GM12878 (cell line): ENCODE measurements around the gene FASN.
A peak's percentile ranks its signal among the peaks of the same experiment; 100 is the strongest.

Source experiments
- SP1 ChIP-seq: IDR thresholded peaks from one replicate; pipeline ENCODE4 v1.6.1; 2011; ENCODE audit warnings: low read depth, low read length
- ZBED1 ChIP-seq: IDR thresholded peaks from 2 replicates; pipeline ENCODE4 v1.6.1; 2016; ENCODE audit warnings: borderline replicate concordance
- TF ChIP-seq, protein P1 (sequence below), 3 experiments: IDR thresholded peaks in 2 of 3; conservative IDR thresholded peaks in 1 of 3; 2 replicates each; pipeline ENCODE4 v1.5.1; 2011; ENCODE audit warnings: low read depth in 3 of 3, low read length in 3 of 3, mild to moderate bottlenecking in 3 of 3, control low read depth in 2 of 3, moderate library complexity in 2 of 3, inconsistent platforms in 1 of 3, mixed read lengths in 1 of 3; ENCODE audit not compliant: control insufficient read depth in 2 of 3, insufficient read depth in 1 of 3; ENCODE audit errors: extremely low read depth in 1 of 3
- TF ChIP-seq, protein P2 (sequence below): IDR thresholded peaks from 2 replicates; pipeline ENCODE4 v1.6.1; 2012; ENCODE audit warnings: low read length, inconsistent platforms

GRCh38 chr17:82051776-82052637, 46.0 kb downstream of the FASN start, which contains the start of the genes GPS1 and RFNG:
- TF ChIP-seq, protein P1, sequence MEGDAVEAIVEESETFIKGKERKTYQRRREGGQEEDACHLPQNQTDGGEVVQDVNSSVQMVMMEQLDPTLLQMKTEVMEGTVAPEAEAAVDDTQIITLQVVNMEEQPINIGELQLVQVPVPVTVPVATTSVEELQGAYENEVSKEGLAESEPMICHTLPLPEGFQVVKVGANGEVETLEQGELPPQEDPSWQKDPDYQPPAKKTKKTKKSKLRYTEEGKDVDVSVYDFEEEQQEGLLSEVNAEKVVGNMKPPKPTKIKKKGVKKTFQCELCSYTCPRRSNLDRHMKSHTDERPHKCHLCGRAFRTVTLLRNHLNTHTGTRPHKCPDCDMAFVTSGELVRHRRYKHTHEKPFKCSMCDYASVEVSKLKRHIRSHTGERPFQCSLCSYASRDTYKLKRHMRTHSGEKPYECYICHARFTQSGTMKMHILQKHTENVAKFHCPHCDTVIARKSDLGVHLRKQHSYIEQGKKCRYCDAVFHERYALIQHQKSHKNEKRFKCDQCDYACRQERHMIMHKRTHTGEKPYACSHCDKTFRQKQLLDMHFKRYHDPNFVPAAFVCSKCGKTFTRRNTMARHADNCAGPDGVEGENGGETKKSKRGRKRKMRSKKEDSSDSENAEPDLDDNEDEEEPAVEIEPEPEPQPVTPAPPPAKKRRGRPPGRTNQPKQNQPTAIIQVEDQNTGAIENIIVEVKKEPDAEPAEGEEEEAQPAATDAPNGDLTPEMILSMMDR (IDR thresholded peaks at IDR 0.05 in 2 of 3, conservative IDR thresholded peaks at IDR 0.05 in 1 of 3; ENCODE audit: control insufficient read depth in 2 of 3, extremely low read depth in 1 of 3, insufficient read depth in 1 of 3, low read depth in 3 of 3, low read length in 3 of 3), result no peak
- no peak for TF ChIP-seq ZBED1
- peak; percentile 68 for TF ChIP-seq SP1
- TF ChIP-seq, protein P2, sequence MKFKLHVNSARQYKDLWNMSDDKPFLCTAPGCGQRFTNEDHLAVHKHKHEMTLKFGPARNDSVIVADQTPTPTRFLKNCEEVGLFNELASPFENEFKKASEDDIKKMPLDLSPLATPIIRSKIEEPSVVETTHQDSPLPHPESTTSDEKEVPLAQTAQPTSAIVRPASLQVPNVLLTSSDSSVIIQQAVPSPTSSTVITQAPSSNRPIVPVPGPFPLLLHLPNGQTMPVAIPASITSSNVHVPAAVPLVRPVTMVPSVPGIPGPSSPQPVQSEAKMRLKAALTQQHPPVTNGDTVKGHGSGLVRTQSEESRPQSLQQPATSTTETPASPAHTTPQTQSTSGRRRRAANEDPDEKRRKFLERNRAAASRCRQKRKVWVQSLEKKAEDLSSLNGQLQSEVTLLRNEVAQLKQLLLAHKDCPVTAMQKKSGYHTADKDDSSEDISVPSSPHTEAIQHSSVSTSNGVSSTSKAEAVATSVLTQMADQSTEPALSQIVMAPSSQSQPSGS, result no peak
